GM12874 (cell line): ENCODE data around the gene SKI.

Experiments used
- CTCF ChIP-seq: IDR thresholded peaks from 2 replicates; pipeline ENCODE4 v1.5.1; 2011; ENCODE audit warnings: low read depth, mild to moderate bottlenecking, control low read depth, low read length, moderate library complexity; ENCODE audit not compliant: insufficient read depth

The SKI gene

GRCh38 chr1:2255420-2256369 lies 27.6 kb downstream of the SKI start:
- TF ChIP-seq CTCF: no peak

GRCh38 chr1:2256435-2257244 lies 28.5 kb downstream of the SKI start:
- no peak for TF ChIP-seq CTCF

GRCh38 chr1:2257245-2257627 lies 29.1 kb downstream of the SKI start:
- TF ChIP-seq CTCF: no peak

GRCh38 chr1:2258122-2258681 lies 30.1 kb downstream of the SKI start:
- TF ChIP-seq CTCF: no peak

GRCh38 chr1:2258996-2259395 lies 30.9 kb downstream of the SKI start:
- no peak for TF ChIP-seq CTCF

GRCh38 chr1:2259668-2260402 lies 31.7 kb downstream of the SKI start:
- TF ChIP-seq CTCF: no peak
